HG03108 (cell line): ENCODE results near the gene KRT7.

Experiments
- ATAC-seq: cut with Tn5 transposase; IDR thresholded peaks from one replicate; pipeline ENCODE4 v1.9.1; 2021; ENCODE audit warnings: moderate library complexity; ENCODE audit not compliant: unreplicated experiment

KRT7 gene

DNA sequence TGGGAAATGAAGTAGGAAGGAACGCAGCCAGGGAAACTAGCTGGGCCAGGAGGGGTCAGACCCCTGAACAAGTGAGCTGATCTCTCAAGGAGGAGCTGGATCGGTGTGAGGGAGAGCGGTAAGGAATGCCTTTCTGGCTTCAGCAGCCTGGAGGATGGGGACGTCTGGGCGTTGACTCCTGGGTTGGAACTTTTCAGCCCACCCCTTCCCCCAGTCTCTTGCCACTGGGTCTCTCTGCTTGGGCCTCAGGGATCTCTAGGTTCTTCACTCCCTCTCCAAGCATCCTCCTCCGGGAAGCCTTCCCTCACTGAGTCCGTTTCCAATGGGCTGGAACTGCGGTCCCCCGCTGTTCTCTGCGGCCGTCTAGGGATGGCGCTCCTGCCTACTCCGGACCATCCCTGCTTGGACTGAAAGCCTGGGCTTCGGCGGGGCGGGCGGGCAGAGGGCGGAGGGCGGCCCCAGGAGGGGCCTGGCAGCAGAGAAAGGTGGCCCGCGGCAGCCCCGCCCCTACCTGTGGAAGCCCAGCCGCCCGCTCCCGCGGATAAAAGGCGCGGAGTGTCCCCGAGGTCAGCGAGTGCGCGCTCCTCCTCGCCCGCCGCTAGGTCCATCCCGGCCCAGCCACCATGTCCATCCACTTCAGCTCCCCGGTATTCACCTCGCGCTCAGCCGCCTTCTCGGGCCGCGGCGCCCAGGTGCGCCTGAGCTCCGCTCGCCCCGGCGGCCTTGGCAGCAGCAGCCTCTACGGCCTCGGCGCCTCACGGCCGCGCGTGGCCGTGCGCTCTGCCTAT is at the start of gene KRT7:
KRT7 (plus strand) TSS at position 570 of the 788 bp plus-strand sequence; CDS start at position 624, 54 bp downstream.
- ATAC-seq, result no peak

DNA sequence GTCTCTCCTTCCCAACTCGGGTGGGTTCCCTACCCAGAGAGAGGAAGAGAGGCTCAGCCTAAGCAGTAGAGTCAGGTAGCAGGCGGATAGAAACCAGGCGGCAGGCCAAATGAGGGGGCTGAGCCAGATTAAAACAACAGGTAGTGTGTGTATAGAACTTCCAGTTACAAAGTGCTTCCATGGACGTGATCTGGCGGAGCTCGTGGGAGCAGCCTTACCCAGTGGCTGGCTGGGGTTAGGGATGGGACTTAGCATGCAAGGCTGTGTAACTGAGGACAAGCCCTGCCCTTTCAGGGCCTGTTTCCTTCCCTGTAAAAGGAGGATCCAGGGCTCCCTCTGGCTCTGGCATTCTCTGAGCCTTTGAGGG is 49.5 kb upstream of the KRT7 start:
- no peak for ATAC-seq

DNA sequence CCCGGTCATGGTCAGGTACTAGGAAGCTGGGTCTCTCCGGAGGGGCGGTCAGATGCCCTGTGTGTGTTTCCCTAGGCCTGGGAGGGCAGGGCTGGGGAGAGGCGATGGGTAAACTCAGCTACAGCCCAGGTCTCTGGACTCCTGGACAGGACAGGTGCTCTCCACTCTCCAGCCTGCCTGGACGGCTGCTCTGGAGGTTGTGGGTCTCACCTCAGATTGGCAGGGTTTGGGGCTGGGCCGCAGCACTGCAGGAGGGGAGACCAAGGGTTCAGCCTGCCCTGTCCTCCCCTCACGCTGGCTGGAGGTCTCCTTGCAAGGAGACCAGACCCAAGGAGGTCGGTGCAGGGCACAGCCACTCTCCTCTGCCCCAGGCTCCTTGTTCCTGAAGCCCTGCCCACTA is 49.1 kb upstream of the KRT7 start:
- ATAC-seq, result no peak

DNA sequence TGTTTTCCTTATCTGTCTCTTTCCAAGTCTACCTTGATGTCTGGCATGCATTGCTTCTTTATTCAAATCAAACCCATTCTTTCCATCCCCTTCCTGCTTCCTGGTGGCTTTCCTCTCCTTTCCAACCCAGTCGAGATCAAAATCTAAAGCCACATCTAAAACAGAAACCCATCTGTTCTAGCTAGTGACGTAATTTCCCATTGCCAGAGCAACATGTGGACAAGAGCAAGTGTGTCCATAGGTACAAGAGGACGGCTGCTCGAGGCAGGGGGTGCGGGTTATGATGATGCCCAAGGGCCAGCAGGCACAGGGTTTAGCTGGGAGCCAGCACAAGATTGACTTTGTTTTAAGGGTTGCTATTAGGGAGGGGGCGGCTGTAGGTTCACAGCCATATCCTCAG is 48.2 kb upstream of the KRT7 start:
- no peak for ATAC-seq

DNA sequence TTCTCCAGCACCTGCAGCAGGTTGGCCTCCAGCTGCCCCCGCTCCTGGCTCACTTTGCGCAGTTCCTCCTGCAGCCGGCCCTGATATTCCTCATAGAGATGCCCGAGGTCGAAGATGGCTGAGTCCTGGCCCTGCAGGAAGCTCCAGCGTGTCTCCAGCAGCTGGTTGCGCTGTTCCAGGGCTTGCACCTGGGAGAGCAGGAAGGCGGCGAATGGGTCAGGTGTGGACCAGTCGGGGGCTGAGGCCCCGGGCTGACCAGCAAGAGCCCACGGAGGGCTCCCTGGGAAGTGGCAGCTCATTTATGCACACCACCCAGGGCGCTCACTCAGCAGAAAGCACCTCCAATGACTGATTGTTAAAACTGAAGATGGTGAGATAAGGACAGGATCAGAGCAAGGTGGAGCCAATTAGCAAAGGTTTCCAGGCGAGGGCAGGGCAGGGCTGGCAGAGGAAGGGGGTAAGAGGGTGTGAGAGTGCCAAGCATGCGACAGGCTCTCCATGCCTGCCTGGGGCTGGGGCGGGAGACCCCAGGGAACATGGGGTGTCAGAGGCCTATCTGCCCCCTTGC is 47.6 kb upstream of the KRT7 start:
- no peak for ATAC-seq

DNA sequence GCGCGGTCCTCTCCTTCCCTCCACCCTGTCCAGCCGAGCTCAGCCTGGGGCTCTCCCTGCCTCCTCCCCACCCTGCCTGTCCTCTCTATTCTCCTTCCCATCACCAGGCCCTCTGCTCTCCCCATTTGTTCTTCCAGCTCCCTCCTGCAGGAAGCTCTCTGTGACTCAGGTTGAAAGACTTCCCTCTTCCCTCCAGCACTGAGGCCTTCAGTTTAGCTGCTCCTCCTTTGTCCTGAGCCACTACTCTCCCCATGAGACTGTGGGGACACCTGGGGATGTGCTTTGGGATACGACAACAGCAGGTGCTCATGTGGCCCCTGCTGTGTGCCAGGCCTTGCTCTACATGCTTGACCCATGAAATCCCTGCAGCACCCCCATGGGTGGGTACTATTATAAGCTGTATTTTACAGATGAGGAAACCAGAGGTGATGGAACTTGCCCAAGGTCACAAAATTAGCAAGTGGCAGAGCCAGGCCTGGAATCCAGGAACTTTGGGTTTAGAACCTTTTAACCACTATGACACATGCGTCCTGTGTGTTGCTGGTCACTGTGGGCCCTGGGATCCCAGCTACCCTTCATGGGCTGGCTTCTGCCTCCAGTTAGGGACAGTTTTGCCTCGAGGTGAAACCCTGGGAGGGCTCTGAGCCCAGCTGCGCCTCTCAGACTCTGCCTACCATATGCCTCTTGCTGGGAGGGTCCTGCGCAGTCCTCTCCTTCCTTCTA is 46.8 kb upstream of the KRT7 start:
- no peak for ATAC-seq

DNA sequence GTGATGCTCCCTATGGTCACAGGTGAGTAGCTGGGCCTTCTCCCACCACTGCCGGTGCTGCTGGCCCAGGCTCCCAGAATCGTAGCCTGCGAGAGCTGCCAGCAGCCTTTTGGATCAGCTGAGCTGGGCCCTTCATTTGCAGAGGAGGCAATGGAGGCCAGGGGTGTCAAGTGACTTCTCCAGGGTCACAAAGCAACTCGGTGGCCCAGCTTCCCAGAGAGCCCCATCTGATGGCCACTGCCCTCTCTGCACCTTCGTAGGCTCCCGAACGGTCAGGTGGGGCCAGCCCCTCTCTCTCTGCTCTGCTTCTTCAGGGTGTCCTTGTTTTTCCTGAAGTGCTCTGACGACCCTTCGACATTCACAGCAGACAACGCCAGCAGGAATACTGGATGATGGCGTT is 45.8 kb upstream of the KRT7 start:
- ATAC-seq, result no peak

DNA sequence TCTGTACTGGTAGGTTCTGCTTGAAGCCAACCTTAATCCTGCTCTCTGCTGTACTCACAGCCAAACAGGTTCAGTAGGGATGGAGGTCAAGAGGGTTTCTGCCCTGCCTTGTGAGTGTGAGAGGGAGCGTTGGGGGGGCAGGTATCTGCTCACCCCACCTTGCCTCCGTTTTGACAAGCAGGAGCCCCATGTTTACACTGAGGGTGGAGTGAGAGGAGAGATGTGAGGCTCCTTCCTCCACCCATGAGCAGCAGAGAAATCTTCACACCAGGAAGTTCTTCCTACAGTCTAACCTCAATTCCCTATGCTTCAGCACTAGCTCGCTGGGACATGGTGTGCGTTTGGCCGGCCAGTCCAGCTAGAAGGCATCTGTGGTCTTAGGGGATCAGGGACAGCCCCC is 45.4 kb upstream of the KRT7 start:
- ATAC-seq, result no peak

DNA sequence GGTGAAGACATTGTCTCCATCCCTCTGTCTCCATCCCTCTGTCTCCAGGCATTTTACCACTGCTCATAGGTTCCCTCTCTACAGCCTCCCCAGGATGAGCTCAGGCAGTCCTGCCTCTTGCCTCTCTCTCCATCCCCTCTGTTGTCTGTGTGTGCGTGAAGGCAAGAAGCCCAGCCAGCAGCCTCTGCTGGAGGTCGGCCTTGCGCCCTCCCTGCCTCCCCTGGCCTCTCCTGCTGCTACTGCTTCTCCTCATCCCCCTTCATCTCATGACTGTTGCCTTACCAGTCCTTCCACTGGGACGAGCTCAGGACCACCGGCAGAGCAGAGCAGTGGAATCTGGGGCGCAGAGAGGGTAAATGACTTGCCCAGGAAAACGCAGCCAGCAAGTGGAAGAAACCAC is 44.4 kb upstream of the KRT7 start:
- no peak for ATAC-seq

DNA sequence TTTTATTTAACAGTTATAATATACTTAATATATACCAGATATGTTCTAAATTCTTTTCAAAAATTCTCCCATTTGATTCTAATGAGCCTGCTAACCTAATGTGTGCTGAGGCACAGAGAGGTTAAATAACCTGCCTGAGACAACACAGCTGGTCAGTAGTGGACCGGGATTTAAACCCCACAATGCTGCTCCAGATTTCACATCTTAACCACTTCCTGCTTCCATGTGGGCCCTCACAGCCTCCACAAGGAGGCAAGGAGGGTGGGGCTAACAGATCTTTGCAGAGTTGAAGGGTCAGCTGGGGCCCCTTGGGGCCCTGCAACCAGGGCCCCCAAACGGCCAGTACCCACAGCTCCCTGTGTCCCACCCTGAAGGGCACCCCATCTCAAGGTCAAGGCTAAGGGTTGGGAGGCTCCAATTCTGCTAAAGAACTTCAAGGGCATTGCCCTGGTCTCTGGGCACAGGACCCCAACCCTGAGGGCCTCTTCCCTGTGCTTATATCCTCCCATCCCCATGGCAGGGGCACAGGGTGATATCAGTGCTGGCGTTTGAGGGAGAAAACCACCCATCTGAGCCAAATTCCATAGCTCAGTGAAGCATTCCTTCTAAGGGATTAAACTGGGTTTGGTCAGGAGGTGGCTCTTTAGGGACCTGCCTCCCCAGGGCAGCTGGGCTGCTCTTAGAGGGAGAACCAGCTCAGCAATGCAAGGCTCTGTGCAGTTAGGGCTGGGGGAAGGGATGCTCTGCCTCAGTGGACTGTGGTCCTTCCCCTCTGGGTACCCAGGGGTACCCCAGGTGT is 43.5 kb upstream of the KRT7 start:
- no peak for ATAC-seq

DNA sequence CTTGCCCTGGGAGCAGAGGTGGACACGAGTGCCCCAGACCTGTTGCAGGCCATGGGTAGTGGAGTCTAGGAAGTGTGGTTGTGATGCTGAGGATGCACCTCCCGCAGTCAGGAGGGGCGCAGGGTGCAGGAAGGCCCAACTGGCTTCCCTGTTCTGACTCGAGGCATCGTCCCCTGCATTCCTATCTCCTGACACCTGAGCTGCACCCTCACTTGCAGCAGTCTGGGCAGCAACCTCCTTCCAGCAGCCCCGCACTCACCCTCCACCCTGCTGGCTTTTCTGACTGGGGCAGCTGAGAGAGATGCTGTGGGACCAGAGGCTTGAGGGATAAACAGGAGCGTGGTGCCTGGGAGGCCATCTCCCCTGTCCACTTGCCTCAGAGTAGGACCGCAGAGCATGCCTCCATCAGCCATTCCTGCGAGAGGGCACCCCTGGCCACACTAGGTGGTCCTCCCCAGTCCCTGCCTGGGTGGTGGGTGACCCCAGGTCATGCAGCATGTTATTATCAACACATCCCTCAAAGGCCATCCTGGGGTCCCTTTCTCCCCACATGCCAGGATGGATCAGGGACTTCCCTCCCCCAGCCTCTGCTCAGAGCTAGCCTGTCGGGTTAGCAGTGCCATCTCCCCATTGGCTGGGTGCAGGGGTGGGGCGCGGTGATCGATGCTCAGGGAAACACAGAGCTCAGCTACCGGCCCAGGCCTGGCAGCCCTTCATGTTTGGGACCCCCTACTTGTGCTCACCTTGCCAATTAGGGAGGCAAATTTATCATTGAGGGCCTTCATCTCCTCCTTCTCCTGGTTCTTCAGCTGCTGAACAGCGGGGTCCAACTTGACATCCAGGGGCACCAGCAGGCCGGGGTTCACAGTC is 41.9 kb upstream of the KRT7 start:
- no peak for ATAC-seq

DNA sequence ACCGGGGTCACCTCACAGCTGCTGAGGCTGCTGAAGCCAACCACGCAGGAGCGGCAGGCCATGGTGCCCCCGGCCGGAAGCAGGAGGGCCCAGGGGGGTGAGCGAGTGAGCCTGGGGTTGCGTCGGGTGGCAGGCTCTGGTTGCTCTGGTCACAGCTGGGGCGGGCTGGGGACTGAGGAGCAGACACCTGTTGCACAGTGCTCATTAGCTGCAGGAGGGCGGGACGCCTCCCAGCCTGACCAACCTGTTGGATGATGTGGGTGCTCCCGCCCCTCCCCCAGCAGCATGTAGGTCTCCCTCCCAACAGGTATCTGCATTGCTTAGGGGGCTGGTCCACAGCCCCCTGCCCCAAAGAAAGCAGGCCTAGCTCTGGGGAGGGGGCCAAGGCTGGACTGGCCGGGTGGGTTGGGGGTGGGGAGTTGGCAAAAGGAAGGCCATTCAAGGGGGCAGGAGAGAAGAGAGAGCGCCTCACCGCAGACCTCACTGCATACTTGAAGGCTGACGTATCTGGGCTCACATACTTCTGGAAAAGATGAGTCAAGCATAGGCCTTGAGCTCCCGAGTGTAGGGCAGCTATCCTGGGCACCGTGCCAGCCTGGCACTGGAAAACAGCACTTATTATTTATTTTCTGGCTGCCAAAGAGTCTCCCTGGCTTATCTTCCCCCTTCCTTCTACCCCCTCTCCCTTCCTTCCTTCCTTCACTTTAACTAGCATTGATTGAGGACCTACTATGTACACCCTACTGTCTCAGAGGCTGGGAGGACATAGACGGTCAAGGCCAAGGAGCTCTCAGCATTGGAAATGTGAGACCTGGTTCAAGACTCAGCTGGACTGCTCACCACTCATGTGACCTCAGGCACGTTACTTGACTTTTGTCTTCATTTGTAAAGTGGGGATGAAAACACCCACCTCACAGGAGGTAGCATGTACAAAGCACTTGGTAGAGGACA is 40.9 kb upstream of the KRT7 start, which contains the start of gene KRT80:
KRT80 (minus strand) TSS at position 174 of the 951 bp plus-strand sequence; CDS start at position 62, 112 bp downstream.
- ATAC-seq, result no peak

DNA sequence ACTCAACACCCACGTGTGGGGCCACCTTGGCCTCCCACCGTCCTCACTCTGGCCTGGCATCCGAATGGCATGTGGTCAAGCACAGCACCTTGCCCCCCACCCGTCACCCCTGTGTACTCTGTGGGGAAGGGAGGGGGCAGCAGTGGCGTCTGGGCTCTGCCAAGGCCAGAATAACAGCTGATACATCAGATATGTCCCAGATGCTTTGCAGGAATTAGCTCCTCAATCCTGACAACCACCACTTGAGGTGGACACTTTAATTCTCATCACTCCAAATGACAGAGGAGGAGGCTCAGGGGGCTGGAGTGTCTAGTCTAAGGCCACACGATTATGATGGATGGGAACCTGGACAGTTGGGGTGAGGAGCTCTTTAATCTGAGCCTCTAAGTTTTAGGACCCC is 39.5 kb upstream of the KRT7 start:
- no peak for ATAC-seq

DNA sequence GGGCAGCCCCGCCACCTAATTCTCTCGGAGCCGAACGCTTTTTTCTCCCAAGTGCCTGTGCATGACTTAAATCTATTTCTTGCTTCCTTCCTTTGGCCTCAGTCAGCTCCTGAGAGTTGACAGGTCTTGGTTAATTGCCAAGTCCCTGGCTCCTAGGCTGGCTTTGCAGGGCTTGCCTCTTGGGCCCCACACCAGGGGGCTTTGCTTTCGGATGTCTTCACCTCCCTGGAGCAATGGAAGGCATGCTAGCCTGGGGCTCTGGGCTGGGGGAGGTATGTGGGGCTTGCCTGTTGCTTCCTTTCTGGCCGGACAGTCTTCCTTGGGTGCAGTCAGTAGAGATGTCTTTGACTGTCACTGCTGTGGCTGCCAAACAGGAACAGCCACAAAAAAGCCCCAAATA is 39.1 kb upstream of the KRT7 start:
- no peak for ATAC-seq

DNA sequence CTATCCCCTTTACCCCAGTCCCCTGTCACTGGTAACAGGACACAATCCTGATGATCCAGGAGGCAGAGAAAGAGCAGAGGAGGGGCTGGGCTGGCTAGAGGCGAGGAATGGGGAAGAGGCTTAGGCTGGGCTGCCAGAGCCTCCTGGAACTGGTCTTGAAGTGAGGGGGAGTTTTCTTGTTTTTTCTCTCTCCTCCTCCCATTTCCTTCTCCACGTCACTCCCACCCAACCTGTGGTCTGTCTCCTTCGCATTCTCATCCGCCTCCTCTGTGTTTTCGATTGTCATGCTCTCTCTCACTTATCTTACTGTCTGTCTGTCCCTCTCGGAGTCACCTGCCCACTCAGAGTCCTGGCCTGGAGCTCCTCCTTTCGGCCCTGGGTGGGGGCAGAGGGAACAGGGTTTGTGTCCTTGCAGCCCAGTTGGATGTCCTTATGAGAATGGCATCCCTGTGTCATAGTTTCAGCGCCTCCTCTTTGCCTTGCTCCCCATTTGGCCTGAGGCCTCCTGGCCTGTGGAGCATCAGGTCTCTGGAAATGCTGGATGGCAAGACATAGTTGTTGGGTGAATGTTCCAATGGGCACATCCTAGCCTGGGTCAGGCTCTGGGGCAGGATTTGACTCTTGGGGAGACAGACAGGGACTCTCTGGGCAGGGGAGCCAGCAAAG is 37.8 kb upstream of the KRT7 start:
- ATAC-seq, result no peak

DNA sequence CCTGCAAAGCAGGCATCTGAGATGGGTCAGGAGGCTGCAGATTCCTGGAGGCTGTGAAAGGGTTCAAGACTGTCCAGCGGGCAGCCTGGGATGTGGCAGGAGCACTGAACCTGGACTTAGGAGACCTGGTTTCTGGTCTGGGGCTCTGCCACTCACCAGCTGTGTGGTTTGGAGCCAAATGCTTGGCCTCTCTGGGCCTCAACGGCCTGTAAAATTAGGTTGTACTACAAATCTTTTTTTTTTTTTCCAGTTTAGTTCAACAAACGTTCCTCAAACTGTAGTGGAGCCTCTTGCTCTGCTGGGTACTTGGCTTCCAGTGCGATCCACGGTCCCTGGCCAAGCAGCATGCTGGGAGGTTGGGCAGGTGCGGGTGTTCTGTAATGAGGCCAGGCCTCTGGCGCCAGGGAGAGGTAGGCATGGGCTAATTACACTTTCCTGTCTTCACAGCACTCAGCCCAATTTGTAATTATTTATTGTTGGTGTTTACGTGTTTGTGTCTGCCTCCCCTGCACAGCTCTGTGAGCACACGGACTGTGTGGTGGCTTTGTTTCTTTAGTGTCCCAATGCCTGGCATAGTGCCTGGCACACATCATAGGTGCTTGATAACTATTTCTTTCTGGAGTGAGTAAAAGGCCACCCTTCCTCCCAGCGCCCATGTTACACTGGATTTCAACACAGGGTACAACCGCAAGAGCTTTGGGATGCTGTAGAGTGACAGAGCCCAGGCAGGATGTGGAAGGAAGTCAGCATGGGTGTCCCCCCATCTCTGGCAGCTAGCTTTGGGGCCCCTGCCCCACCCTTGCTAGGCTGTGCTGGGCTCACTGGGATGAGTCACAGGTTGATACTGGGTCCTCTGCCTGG is 35.4 kb upstream of the KRT7 start:
- no peak for ATAC-seq

DNA sequence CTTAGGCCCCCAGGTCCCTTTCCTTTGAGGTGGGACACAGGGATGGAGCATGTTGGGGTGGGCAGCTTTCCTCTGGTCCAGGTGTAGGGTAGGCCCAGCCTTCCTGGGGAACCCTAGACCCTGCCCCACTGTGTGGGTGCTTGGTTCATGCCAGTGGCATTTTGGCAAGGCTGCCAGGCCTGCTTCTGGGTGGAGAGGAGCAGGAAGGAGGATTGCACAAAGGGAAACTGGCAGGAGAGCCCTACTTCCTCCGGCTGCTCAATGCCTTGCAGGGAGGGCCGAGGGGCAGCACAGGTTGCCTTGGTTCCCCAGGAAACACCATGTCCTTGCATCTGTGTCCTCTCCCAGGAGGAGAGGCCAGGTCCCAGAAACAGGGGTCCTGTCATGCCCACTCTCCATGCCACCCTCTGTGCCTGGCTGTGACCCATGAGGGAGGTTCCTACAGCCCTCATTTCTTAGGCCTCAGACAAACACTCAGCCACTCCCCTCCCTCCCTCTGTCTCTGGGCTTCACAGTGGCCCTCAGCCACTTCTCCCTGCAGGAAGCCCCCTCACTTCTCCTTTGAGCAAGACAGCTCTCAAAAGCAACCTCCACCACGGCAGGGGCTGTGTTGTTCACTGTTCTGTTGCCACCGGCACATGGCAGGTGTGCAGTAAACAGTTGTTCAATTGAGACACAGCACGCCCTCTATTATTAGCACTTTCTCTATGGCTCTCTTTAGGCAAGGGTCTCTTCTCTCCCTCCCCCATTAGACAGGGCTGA is 34.4 kb upstream of the KRT7 start:
- ATAC-seq, result no peak
